ENCODE results near the gene SH3BGR.

SH3BGR gene

GRCh38 chr21:39430954-39431353, 20.8 kb upstream of the SH3BGR start:
- no peak for DNase-seq (ENCODE audit: low read depth)
- no peak for TF ChIP-seq CTCF (IDR thresholded peaks at IDR 0.05; ENCODE audit: control insufficient read depth, extremely low read depth, insufficient read depth)
- no peak overlapping the region for H3K4me3 ChIP-seq (ENCODE audit: low read depth, low read length)

GRCh38 chr21:39434950-39435349, 16.8 kb upstream of the SH3BGR start:
- DNase-seq (ENCODE audit: low read depth), result no peak
- TF ChIP-seq CTCF (IDR thresholded peaks at IDR 0.05; ENCODE audit: control insufficient read depth, extremely low read depth, insufficient read depth), result no peak
- no peak overlapping the region for H3K4me3 ChIP-seq (ENCODE audit: low read depth, low read length)

GRCh38 chr21:39439232-39439631, 12.5 kb upstream of the SH3BGR start:
- H3K4me3 ChIP-seq (ENCODE audit: low read depth, low read length), result no peak overlapping the region
- TF ChIP-seq CTCF (IDR thresholded peaks at IDR 0.05; ENCODE audit: control insufficient read depth, extremely low read depth, insufficient read depth), result no peak
- no peak for DNase-seq (ENCODE audit: low read depth)

GRCh38 chr21:39441502-39442475, 10.0 kb upstream of the SH3BGR start:
- H3K4me3 ChIP-seq (ENCODE audit: low read depth, low read length), result no peak overlapping the region
- TF ChIP-seq CTCF (IDR thresholded peaks at IDR 0.05; ENCODE audit: control insufficient read depth, extremely low read depth, insufficient read depth), result peak; percentile 77
- no peak for DNase-seq (ENCODE audit: low read depth)

- DNase-seq (ENCODE audit: low read depth), result no peak
- H3K4me3 ChIP-seq (ENCODE audit: low read depth, low read length), result peak overlapping the region; percentile 76
- TF ChIP-seq CTCF (IDR thresholded peaks at IDR 0.05; ENCODE audit: control insufficient read depth, extremely low read depth, insufficient read depth), result no peak
Measured at GRCh38 chr21:39444421-39445180, 7.2 kb upstream of the SH3BGR start.

- peak; percentile 76 for DNase-seq (ENCODE audit: low read depth)
- peak; percentile 8; the same call in 1 of the 2 replicates for TF ChIP-seq CTCF (IDR thresholded peaks at IDR 0.05; ENCODE audit: control insufficient read depth, extremely low read depth, insufficient read depth)
- peak within 1 kb of the TSS; percentile 76 for H3K4me3 ChIP-seq (ENCODE audit: low read depth, low read length)
Measured at GRCh38 chr21:39445321-39446269, 6.2 kb upstream of the SH3BGR start, which contains the start of gene LCA5L. Gene LCA5L, minus strand, starts transcription at chr21:39445778. Its CDS starts 17,285 bp downstream, at chr21:39428493.
